Activated gamma-delta T cell (primary cell): ENCODE measurements around the gene MOCS3.

ENCODE experiments used
- DNase-seq: peaks from one replicate; lab custom pipeline; 2025; lab: John Stamatoyannopoulos, UW

MOCS3 gene

DNA sequence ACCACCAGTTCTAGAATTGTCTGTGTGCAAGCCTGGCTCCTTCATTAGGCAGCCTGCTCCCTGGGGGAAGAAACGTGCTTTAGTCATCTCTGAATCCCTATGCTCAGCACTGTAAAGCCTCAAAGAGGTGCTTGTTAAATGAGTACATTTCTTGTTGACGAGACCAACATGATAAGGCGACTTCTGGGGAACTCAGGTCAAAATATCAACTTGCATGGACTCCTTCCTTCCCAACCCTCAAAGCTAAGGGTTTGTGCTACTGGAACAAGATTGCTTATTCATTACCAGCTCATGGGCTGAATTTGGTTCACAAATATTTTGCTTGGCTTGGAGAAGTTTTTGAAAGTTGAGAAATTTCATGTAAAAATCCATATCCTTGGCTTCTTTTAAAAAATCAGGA is 53.7 kb downstream of the MOCS3 start:
- no peak for DNase-seq
